Glomerular visceral epithelial cell (primary cell): Measurements from ENCODE around the gene PLCL2.
A peak's percentile ranks its signal among the peaks of the same experiment; 100 is the strongest.
"Not testable (repeated sequence)": the region's sequence is repeated elsewhere in the genome, so short reads cannot be mapped to it uniquely, and the experiment has no call there.

Source experiments
- DNase-seq: peaks from one replicate; pipeline ENCODE4 v3.0.0-alpha.2; 2016; ENCODE audit errors: extremely low spot score

Gene PLCL2

DNA sequence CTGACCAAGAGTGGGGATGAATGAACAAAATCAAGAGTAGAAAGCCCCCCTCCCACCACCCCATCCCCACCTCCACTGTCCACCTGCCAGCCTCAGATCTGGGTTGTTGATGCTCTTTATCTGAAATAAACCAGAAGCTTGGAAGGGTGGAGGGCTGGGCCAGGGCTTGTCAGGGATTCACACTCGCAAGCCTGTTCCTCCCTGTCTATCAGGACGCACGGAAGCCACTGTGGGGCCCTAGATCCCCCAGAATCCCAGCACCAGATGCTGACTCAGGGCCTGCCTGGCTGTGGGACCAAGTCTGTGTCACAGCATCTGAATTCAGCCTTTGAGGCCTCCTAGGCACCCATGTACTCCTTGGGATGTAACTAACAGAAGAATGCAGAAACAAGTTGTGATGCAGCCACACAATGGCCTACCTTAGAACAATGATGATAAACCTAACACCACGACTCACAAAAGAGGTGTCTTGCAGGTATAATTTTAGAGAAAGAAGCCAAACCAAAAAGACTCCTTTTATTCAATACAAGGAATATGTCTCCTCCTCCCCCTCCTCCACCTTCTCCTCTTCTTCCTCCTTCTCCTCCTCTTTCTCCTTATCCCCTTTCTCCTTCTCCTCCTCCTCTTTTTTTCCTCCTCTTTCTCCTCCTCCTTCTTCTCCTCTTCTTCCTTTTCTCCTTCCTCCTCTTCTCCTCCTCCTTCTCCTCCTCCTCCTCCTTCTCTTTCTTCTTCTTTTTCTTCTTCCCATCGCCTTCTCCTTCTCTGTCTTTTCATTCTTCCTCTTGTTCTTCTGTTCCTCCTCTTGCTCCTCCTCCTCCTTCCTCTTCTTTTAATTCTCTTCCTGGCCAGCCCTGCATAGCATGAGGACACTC, 234.7 kb downstream of the PLCL2 start:
- no peak for DNase-seq

DNA sequence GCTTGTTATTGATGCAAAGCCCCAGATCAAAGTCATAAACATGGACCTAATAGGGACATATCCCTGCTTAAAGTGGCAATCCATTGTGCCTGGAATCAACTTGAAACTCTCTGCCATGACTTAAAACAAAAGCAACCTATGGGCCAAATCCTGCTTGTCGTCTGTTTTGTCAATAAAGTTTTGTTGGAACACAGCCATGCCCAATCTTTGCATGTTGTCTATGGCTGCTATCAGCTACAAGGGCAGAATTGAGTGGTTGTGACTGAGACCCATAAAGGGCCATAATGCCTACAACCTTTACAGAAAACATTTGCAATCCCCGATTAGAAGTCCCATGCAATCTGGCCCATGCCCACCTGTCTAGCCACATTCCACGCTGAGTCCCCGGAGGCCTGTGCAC, 235.4 kb downstream of the PLCL2 start:
- no peak for DNase-seq

DNA sequence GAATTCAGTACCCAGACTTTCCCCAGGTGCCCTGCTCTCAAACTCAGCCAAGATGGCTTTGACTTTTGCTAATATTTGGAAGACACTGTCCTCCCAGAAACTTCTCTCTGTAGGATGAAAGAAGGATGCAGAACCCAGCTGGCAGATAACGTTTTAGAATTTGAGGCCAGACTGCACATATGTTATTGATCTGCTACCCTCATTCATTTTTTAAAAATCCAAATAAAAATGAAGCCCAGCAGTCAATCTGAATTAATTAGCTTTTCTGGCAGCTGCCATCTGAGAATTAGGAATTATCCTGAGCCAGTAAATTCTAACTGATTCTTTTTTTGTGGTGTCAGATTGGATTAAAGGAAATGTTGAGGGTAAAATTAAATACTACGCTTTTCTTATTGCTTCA, 236.6 kb downstream of the PLCL2 start:
- no peak for DNase-seq

DNA sequence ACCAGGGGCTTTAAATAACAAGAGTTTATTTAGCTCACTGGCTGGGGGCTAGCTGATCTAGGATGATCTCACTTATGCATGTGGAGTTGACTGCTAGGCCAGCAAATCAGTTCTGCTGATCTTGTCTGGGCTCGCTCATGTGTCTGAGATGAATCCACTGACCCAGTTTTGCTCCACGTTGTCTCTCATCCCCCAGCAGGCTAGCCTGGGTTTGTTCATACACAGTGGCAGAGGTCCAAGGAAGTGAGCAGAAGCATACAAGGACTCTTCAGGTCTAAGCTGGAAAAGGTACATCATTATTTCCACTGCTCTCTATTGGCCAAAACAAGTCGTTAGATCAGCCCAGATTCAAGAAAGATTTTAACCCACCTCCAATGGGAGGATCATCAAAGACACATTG, 238.0 kb downstream of the PLCL2 start:
- no peak for DNase-seq

DNA sequence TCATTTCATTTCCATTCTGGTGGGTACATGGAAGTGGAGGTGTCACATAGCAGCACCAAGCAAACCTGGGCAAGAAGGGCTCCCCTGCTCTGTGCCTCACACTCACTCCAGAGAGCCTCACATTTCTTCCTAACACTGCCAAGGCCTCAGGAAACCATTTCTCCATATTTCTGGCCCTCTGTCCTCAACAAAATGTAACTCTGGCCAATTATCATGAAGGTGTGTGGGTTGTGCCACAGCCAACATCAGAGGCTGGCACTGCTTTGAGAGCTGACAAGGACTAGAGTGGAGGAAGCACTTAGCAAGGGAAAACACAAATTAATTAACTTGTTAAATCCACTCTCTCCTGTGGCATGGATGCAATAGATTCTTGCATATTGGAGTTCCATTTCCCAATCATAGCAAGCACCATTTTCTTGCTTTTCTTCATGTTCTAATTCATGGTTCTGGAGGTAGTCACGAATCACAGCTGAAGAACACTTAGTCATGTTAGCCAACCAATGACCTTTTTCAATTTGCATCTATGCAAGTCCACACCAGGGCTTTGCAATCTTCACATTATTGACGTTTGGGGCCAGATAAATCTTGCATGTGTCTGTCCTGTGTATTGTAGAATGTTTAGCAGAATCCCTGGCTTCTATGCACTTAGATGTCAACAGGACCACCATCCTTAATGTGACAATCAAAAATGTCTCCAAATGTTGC, 241.1 kb downstream of the PLCL2 start:
- DNase-seq = no peak

DNA sequence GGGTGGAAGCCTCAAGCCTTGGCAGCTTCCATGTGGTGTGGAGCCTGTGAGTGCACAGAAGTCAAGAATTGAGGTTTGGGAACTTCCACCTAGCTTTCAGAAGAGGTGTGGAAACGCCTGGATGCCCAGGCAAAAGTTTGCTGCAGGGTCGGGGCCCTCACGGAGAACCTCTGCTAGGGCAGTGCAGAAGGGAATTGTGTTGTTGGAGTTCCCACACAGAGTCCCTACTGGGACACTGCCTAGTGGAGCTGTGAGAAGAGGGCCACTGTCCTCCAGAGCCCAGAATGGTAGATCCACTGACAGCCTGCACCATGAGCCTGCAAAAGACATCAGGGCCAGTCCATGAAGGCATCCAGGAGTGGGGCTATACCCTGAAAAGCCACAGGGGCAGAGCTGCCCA, 243.9 kb downstream of the PLCL2 start:
- not testable (repeated sequence) for DNase-seq

DNA sequence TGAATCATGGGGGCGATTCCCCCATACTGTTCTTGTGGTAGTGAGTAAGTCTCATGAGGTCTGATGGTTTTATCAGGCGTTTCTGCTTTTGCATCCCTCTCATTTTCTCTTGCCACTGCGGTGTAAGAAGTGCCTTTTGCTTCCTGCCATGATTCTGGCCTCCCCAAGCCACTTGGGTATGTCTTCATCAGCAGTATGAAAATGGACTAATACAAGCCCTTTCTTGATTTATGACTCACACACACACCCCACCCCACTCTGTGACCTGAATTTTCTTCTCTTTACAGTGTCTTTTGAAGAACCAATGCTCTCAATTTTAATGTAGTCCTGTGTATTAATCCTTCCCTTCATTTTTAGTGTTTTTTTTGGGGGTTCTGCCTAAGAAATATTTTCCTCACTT, 244.8 kb downstream of the PLCL2 start:
- no peak for DNase-seq

DNA sequence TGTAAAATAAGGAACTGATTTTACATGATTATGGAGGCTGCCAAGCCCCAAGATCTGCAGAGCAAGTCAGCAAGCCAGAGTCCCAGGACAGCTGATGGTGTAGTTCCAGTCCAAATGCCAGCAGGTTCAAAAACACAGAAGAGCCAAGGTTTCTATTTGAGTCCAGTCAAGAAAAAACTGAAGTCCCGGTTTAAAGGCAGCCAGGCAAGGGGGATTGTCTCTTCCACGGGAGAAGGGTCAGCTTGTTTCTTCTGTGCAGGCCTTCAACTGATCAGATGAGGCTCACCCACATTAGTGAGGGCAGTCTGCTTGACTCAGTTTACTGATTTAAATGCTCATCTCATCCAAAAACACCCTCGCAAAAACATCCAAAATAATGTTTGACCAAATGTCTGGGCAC, 246.2 kb downstream of the PLCL2 start:
- no peak for DNase-seq

DNA sequence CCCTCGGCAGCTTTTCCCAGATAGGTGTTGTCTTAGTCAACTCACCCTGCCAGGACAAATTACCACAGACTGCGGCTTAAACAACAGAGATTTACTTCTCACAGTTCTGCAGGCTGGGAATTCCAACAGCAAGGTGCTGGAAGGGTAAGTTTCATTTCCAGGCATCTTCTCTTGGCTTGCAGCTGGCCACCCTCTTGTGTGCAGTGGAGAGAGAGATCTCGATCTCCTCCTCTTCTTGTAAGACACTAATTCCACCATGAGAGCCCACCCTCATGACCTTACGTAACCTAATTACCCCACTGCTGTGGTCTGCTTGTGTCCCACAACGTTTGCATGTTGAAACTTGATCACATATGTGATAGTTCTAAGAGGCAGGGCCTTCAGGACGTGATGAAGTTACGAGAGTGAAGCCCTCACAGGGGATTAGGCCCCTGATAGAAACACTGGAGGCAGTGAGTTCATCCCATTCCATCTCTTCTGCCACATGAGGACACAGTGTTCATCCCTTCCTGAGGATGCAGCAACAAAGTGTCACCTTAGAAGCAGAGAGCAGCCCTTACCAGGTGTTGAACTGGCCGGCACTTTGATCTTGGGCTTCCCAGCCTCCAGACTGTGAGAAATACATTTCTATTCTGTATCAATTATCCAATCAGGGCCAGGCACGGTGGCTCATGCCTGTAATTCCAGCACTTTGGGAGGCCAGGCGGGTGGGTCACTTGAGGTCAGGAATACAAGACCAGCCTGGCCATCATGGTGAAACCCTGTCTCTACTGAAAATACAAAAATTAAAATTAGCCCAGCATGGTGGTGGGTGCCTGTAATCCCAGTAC, 247.7 kb downstream of the PLCL2 start:
- no peak for DNase-seq

DNA sequence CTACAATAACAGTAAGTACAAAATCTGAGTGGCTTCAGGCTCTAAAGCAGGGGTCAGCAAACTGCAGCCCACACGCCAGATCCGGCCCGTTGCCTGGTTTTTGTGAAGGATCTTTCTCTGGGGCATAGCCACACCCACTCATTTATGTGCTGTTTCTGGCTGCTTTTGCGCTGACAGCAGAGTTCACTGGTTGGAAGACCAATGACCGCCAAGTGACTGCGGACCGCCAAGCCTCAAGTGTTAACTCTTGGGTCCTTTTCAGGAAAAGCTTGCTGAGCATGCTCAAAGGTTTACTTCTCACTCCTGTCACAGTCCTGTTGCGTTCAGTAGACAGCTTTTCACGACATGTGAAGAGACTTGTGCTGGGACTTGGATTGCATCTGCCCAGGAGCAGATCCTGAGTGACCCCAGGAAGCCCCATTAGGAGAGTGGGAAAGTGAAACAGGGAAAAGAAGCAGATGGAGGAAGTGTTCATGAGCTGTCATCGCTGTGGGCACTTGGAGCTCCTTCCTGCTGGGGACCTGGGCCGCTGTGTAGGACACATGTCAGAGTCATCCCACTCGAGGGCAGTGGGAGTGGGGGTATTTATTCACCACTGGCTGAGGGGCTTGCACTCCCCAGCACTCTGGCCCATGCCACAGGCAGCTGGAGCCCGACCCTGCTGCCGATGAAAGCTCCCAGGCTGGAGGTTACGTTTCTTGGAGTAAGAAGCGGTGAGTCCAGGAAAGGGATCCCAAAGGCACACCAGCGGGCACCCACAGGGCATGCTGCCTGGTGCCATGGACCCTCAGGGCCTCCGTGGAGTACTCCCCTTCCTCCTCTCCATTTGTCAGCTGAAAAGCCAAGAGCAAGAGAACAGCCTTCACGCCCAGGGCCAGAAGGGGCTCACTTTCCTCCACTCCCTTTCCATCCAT, 249.1 kb downstream of the PLCL2 start:
- no peak for DNase-seq

DNA sequence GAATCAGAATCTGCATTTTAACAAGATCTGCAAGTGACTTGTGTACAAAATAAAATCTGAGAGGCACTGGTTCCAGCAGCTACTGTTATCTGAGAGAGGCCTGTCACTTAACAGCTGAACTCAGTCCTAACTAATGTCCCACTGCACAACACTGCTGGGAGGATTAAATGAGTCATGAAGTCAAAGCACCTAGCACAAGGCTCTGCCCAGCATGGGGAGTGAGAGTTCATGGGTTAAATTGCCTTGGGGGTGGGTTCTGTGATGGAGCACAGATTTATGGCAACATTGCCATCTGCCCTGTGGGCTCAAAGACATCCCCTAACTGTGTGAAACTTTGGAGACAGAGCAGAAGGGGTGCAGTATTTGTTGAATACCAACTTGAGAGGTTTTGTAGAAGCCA, 250.9 kb downstream of the PLCL2 start:
- no peak for DNase-seq

DNA sequence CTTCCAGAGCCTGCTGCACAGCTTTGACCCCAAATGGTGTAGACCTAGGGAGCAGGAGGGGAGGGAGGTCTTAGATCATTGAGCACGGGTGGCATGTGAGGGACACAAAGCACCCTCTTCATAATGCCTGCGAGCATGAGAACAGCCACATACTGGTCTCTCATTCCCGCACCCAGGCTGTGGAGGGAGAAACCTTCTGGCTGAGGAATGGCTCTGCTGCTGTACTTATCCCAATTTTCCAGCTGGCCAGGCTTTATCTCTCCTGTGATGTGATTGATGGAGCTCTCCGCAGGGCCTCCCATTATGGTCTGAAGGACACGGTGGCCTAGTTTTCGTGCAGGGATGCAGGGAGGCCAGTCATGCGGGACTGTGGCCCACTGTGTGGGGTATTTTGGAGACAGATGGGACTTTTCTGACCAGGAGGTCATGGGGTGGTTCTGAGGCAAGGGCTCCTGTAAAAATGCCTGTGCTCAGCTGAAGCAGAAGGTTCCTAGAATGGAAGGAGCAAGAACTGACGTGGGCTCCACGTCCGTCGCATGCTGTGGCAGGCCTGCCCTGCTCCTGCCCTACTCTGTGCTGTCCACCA, 251.5 kb downstream of the PLCL2 start:
- peak; percentile 35 for DNase-seq

DNA sequence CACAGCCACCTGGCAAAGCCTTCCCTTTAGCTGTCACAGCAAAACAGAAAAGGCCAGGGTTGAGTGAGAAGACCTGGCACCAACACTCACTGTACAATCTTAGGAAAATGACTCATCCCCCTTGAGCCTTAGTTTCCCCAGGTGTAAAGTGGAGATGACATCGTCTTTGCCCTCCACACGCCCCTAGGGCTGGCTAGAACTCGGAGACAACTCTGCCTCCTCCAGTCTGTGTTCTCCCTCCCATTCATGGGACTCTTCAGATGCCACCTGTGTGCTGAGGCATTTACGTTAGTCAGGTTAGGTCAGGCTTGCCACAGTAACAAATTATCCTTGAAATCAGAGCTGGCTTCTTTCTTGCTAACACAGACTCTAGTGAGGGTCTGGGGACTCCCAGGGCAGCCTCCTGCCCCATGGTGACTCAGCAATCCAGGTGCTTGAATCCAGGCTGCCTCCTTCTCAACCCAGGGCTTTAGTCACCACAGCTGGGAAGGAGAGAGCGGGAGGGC, 252.6 kb downstream of the PLCL2 start:
- no peak for DNase-seq

DNA sequence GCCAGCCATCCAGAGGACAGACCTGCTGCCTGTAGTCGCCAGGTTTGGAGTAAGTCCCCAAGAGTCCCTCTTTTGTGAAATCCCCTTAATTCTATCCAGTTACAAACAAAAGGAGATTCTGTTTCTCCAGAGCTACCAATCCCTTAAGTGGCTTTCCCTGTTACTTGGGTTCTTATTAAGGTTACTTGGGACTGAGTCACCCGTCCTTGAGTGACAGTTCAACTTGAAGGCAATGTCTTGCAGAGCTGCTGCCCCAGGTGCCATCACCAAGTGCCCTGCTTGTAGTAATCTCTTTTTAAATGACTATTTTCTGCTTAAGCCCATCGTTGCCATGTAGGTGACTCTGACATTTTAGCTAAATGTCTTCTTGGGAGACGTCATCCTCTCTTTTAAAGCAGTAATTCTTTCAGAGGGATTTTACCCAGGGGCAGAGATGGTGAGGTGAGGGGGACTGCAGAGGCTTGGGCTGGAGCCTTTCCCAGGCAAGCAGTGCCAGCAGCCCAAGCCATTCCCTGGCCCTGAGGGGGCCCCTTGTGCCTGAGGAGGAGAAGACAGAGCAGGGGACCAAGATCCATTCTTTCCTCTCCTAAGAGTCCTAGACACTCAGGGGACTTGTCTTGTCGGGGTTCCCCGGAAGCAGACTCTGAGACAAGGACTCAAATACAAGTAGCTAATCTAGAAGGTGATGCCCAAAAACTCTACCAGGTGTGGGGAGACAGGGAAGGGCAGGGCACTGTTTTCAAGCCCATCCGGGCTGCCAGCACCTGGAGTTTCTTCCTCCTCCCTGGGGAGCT, 253.7 kb downstream of the PLCL2 start:
- DNase-seq = no peak
